ENCODE measurements around the gene HLA-DOA. TPM values are rescaled to one million over a fixed set of nuclear protein-coding genes. Genes with fewer than 3 reads are reported as not detected.

The HLA-DOA gene
- total RNA-seq, 1 donor from 2014 or later: 0.48 TPM

DNA sequence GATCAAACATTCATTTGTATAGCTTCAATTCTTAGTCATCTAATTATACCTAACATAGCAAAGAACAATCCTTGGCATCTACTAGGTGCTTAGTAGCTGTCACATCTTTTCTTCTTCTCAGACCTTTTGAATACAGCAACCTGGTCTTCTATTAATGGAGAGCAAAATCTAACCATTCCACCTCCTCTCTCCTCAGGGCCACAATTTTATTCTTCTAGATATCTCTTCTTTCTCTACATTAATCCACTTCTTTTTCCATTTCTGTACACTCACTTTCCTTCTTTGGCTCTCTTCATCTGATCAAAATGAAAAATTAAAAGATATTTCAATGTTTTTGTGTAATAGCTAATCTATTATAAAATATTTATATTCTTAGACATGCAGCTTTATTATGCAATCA lies 9.0 kb upstream of the HLA-DOA start:
- DNase-seq (ENCODE audit: low read depth) (no peak), FAIRE-seq (no peak)
- no peak overlapping the region for H3K27ac Mint-ChIP-seq (ENCODE audit: unreplicated experiment)
- H3K4me2 ChIP-seq (ENCODE audit: low read length): no peak overlapping the region
- H3K27me3 ChIP-seq (ENCODE audit: insufficient read depth, low read length): peaks cover 35% of the 10 kb centered on the region
- no peaks in the 10 kb centered on the region for H3K9me3 ChIP-seq (ENCODE audit: insufficient read depth, low read depth, low read length)
- H3K9me3 Mint-ChIP-seq (ENCODE audit: unreplicated experiment): no peaks in the 10 kb centered on the region
- peaks cover 12% of the 10 kb centered on the region for H3K27me3 Mint-ChIP-seq (ENCODE audit: low read depth, unreplicated experiment)
- no peaks in the 10 kb centered on the region for H3K79me2 ChIP-seq (ENCODE audit: insufficient read depth, low read length)
- no peak overlapping the region for H3K9ac ChIP-seq (ENCODE audit: low read length)
- peaks cover 2% of the 10 kb centered on the region for H3K36me3 Mint-ChIP-seq (ENCODE audit: low read depth, unreplicated experiment)
- no peak overlapping the region for H2AFZ ChIP-seq (ENCODE audit: low read depth, low read length)
- H3K4me1 ChIP-seq (ENCODE audit: insufficient read depth, low read length): no peaks in the 10 kb centered on the region
- H3K27ac ChIP-seq (ENCODE audit: low read depth, low read length): no peak overlapping the region
- no peaks in the 10 kb centered on the region for H3K36me3 ChIP-seq (ENCODE audit: insufficient read depth, low read length)
- H3K4me3 Mint-ChIP-seq (ENCODE audit: unreplicated experiment): no peak overlapping the region
- peaks cover 5% of the 10 kb centered on the region for H3K4me1 Mint-ChIP-seq (ENCODE audit: low read depth, unreplicated experiment)
- H3K4me3 ChIP-seq (ENCODE audit: insufficient read depth, low read depth, low read length): no peak overlapping the region
- TF ChIP-seq EZH2 (IDR thresholded peaks at IDR 0.05; ENCODE audit: insufficient read depth, low read length): no peak
- TF ChIP-seq, protein P1, sequence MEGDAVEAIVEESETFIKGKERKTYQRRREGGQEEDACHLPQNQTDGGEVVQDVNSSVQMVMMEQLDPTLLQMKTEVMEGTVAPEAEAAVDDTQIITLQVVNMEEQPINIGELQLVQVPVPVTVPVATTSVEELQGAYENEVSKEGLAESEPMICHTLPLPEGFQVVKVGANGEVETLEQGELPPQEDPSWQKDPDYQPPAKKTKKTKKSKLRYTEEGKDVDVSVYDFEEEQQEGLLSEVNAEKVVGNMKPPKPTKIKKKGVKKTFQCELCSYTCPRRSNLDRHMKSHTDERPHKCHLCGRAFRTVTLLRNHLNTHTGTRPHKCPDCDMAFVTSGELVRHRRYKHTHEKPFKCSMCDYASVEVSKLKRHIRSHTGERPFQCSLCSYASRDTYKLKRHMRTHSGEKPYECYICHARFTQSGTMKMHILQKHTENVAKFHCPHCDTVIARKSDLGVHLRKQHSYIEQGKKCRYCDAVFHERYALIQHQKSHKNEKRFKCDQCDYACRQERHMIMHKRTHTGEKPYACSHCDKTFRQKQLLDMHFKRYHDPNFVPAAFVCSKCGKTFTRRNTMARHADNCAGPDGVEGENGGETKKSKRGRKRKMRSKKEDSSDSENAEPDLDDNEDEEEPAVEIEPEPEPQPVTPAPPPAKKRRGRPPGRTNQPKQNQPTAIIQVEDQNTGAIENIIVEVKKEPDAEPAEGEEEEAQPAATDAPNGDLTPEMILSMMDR (IDR thresholded peaks at IDR 0.05; ENCODE audit: insufficient read depth, low read depth, low read length): no peak
- no peaks in the 10 kb centered on the region for H4K20me1 ChIP-seq (ENCODE audit: insufficient read depth, low read length)

DNA sequence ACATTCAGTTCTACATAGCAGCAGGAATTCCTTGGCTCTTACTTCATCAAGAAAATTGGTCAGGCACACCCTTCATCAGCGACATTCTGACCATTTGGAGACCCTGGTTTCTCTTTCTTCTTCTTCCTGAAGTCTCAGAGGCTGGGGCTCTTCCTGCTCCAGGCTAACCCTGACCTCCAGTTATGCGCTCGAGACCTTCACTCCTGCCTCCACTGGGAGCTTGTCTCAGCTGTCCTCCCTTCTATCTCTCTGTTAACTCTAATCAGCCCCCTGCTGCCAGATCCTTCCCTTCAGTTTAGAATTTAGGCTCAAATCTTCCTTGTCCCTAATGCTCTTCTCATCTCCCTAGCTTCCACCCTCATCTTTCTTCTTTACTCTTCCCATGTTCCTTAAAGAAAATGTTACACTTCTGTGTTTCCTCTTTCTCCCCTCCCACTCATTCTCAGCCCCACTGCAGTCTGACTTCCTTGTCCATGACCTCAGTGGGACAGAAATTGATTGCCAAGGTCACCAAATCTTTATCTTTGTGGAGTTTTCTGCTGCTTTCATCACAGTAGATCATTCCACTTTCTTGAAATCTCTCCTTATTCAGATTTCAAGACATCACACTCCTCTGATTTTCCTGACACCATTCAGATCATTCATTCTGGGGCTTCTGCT lies 8.4 kb upstream of the HLA-DOA start:
- peaks cover 12% of the 10 kb centered on the region for H3K27me3 Mint-ChIP-seq (ENCODE audit: low read depth, unreplicated experiment)

DNA sequence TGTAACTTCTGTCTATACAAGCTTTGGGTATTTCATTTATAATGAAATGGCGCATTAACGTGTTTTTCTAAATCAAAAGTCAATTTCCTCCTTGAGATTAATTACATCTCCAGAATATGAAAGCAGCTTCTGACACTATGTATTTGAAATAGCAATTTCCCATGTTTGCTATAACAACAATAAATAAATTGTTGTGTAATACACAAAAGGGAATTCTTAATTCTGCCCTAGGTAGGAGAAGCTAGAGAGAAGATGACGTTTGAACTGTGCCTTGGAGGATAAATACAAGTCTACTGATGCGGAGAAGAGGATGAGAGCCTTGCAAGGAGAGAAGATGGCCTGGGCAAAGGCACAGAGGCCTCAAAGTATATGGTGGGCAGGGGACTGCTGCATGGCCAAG lies 7.6 kb upstream of the HLA-DOA start:
- Histone ChIP-seq H3K27me3 (ENCODE audit: insufficient read depth, low read length) (peaks cover 37% of the 10 kb centered on the region), H4K20me1 (ENCODE audit: insufficient read depth, low read length) (no peaks in the 10 kb centered on the region), H3K4me3 (ENCODE audit: insufficient read depth, low read depth, low read length) (no peak overlapping the region), H3K27ac (ENCODE audit: low read depth, low read length) (no peak overlapping the region), H2AFZ (ENCODE audit: low read depth, low read length) (no peak overlapping the region), H3K4me1 (ENCODE audit: insufficient read depth, low read length) (no peaks in the 10 kb centered on the region), H3K36me3 (ENCODE audit: insufficient read depth, low read length) (no peaks in the 10 kb centered on the region), H3K79me2 (ENCODE audit: insufficient read depth, low read length) (no peaks in the 10 kb centered on the region), H3K9ac (ENCODE audit: low read length) (no peak overlapping the region), H3K9me3 (ENCODE audit: insufficient read depth, low read depth, low read length) (no peaks in the 10 kb centered on the region), H3K4me2 (ENCODE audit: low read length) (no peak overlapping the region)
- H3K36me3 Mint-ChIP-seq (ENCODE audit: low read depth, unreplicated experiment): no peaks in the 10 kb centered on the region
- H3K4me3 Mint-ChIP-seq (ENCODE audit: unreplicated experiment): no peak overlapping the region
- peaks cover 5% of the 10 kb centered on the region for H3K4me1 Mint-ChIP-seq (ENCODE audit: low read depth, unreplicated experiment)
- H3K27ac Mint-ChIP-seq (ENCODE audit: unreplicated experiment): no peak overlapping the region
- peaks cover 12% of the 10 kb centered on the region for H3K27me3 Mint-ChIP-seq (ENCODE audit: low read depth, unreplicated experiment)
- no peak for TF ChIP-seq EZH2 (IDR thresholded peaks at IDR 0.05; ENCODE audit: insufficient read depth, low read length)
- TF ChIP-seq, protein P1 (IDR thresholded peaks at IDR 0.05; ENCODE audit: insufficient read depth, low read depth, low read length): no peak
- no peaks in the 10 kb centered on the region for H3K9me3 Mint-ChIP-seq (ENCODE audit: unreplicated experiment)
- no peak for FAIRE-seq
- no peak for DNase-seq (ENCODE audit: low read depth)

More for the DNA sequence above, 8.4 kb upstream of the HLA-DOA start:
- Histone ChIP-seq H3K27ac (ENCODE audit: low read depth, low read length) (no peak overlapping the region), H3K4me3 (ENCODE audit: insufficient read depth, low read depth, low read length) (no peak overlapping the region), H3K9me3 (ENCODE audit: insufficient read depth, low read depth, low read length) (no peaks in the 10 kb centered on the region), H3K27me3 (ENCODE audit: insufficient read depth, low read length) (peaks cover 36% of the 10 kb centered on the region), H4K20me1 (ENCODE audit: insufficient read depth, low read length) (no peaks in the 10 kb centered on the region), H3K36me3 (ENCODE audit: insufficient read depth, low read length) (no peaks in the 10 kb centered on the region), H3K79me2 (ENCODE audit: insufficient read depth, low read length) (no peaks in the 10 kb centered on the region), H3K9ac (ENCODE audit: low read length) (no peak overlapping the region), H2AFZ (ENCODE audit: low read depth, low read length) (no peak overlapping the region), H3K4me2 (ENCODE audit: low read length) (no peak overlapping the region), H3K4me1 (ENCODE audit: insufficient read depth, low read length) (no peaks in the 10 kb centered on the region)
- peaks cover 5% of the 10 kb centered on the region for H3K4me1 Mint-ChIP-seq (ENCODE audit: low read depth, unreplicated experiment)
- H3K27ac Mint-ChIP-seq (ENCODE audit: unreplicated experiment): no peak overlapping the region
- DNase-seq (ENCODE audit: low read depth) (no peak), FAIRE-seq (no peak)
- H3K9me3 Mint-ChIP-seq (ENCODE audit: unreplicated experiment): no peaks in the 10 kb centered on the region
- no peak overlapping the region for H3K4me3 Mint-ChIP-seq (ENCODE audit: unreplicated experiment)
- H3K36me3 Mint-ChIP-seq (ENCODE audit: low read depth, unreplicated experiment): no peaks in the 10 kb centered on the region
- no peak for TF ChIP-seq EZH2 (IDR thresholded peaks at IDR 0.05; ENCODE audit: insufficient read depth, low read length)
- TF ChIP-seq, protein P1 (IDR thresholded peaks at IDR 0.05; ENCODE audit: insufficient read depth, low read depth, low read length): no peak

Measured in astrocyte (in vitro differentiated cells and primary cell).